HG02970 (cell line): ENCODE measurements around the gene SMG1.
"Not testable (repeated sequence)": the region's sequence is repeated elsewhere in the genome, so short reads cannot be mapped to it uniquely, and the experiment has no call there.

Source experiments
- ATAC-seq: cut with Tn5 transposase; IDR thresholded peaks from one replicate; pipeline ENCODE4 v1.9.1; 2021; ENCODE audit warnings: mild to moderate bottlenecking, moderate library complexity, moderate number of reproducible peaks; ENCODE audit not compliant: unreplicated experiment, low FRiP score

SMG1 gene

DNA sequence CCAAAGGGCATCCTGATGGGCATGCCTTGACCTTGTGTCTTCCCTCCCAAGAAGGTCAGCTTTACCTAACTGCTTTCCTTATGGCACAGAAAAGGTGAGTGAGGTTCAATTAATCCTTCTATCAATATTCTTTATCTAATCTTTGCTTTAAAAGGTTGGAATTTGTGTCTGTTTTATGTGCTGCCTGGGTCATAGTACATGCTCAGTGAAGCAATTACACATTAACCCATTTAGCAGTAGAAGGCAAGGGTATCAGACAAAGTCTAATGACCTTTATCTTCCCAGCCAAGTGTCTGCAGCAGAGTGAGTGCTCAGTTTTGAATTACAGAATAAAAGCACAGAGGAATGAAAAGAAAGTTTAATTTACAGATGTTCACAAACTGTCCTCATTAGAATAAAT, 63.3 kb downstream of the SMG1 start:
- not testable (repeated sequence) for ATAC-seq

DNA sequence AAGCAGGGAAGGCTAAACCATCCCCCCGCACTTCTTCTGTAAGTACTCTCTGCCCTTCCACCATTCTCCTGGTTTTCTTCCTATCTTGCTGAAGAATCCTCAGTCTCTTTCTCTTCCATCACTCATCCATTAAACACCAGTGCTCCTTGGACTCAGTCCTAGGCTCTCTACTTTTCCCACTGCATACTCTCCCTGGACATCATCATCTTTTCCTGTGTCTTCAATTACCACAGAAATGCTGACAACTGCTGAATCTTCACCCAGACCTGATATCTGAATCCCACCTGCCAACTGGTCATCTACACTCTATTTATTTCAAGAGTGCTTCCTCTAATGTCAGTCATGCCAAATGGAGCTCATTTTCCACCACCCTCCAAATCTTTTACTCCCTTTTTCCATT, 71.0 kb downstream of the SMG1 start:
- ATAC-seq, result no peak

DNA sequence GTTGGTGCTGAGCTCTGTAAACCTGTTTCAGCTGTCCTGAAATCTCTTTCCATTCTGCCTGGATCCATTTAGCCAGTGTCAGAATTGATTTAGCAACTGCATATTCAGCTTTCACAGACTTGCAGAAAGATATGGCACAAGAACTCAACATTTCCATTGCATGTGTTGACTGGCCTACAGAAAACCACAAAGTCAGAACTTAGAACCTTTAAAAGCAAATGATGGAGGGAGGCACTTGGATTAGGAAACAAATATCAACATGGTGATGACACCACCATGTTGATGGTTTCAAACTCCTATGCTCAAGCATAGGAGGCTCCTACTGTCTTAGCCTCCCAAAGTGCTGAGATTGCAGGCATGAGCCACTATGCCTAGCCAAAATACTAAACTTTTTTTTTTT, 72.5 kb downstream of the SMG1 start:
- ATAC-seq, result no peak

DNA sequence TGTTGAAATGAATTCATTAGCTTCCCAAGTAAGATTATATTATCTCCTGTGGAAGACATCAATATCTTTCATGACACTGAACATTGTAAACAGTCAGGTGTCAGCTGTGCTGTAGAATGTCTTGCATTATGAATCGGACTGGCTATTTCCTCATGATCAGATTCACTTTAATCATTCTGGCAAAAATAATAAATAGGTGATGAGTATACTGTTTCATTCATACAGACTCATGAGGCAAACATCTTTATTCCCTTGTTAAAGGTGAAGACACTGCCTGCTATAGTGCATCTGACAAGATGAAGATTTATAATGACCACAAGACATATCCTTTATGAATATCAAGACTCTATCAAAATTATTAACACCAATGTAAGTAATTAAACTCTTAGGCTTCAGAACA, 73.6 kb downstream of the SMG1 start:
- no peak for ATAC-seq

DNA sequence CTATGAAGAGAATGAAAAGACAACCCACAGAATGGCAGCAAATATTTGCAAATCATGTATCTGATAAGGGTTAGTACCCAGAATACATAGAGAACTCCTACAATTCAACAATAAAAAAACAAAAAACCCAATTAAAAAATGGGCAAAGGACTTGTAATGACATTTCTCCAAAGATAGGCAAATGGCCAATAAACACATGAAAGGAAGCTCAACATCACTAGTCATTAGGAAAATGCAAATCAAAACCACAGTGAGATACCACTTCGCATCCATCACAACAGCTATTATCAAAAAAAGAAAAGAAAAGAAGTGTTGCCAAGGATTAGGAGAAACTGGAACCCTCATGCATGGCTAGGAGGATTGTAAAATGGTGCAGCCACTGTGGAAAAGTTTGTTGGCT, 79.8 kb downstream of the SMG1 start:
- no peak for ATAC-seq

DNA sequence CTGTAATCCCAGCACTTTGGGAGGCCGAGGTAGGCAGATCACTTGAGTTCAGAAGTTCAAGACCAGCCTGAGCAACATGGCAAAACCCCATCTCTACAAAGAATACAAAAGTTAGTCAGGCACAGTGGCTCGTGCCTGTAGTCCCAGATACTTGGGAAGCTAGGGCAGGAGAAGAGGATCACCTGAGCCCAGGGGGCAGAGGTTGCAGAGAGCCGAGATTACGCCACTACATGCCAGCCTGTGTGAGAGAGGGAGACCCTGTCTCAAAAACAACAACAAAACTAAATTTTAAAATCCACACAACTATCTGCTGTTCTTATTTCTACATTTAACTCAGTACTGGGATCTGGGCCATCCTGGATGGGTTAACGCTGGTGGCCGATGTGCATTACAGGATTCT, 83.6 kb downstream of the SMG1 start:
- ATAC-seq, result no peak

DNA sequence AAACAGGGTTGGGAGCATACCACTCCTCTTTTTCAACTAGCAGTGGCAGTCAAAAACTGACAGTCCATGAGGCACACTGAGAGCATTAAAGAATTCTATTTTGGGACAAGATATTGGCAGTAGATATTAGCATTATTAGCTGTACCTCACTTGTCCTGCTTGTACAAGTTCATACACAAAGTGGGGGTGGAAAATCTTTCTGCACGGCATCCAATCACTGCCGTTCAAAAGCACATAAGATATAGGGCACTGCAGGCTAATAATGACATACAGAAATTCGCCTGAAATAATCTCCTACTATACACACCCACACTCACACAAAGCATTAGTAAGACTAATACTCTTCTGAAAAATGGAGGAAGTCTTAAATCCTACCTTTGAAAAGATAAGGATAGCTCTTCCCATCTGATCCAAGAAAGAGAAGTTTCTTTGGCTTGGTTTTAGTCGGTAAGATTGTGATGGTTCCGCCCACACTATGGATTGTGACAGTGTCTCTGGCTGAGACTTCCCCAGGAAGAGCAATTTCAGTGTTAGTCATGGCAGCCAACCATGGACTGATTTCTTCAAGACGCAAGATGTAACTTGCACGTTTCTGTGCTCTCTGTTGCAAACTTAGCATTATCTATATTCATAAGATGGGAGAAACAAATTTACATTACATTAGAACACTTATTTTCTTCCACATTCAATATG, 84.2 kb downstream of the SMG1 start:
- no peak for ATAC-seq

DNA sequence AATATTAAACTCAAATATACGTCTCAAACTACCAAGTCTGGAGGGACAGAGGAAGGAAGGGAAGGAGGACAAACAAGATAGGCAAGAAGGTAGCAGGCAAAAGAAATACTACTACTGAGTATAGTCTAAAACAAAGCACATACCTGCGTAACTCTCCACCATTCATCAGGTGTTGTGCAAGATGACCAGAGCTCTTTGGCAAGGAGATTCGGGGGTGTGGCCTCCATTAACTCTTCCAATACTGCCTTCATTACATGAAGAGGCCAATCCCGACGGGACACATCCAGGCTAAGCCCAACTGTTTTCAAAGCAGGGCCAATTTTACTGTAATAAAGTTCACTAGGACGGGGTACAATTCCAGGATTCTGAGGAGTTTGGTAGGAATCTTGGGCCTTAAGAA, 86.7 kb downstream of the SMG1 start:
- no peak for ATAC-seq

DNA sequence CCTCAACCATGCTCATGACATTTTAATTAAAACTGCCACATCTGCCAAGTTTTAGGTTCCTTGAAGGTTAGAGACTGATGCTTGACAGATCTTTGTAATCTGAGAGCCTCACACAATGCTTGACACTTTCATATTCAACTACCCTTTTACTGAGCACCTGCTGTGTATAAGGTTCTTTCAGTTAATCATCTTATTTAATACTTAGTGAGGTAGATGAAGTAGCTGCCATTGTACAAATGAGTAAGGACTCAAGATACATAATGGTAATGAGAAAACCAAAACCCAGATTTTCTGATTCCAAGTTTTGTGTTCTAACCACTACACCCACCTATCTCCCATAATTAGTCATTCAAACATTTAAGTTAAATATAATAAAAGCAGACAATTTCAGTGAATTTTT, 89.5 kb downstream of the SMG1 start:
- ATAC-seq, result no peak

DNA sequence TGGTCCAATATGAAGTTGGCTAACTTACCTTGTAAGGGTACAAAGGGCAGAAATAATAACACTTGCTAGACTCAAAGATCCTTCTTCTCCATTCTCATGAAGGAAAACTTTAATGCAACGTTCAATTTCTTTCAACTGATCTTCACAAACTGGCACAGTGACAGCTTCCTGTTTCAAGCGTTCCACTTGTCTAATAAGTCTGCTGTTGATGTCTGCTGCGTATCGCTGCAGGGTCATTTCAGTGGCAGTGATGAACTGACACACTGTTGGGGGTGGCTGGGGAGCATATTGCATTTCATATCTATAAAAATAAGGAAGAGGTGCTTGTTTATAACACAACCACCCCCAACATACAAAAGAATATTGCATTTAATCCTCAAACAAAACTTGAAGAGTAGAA, 91.3 kb downstream of the SMG1 start:
- ATAC-seq, result no peak

DNA sequence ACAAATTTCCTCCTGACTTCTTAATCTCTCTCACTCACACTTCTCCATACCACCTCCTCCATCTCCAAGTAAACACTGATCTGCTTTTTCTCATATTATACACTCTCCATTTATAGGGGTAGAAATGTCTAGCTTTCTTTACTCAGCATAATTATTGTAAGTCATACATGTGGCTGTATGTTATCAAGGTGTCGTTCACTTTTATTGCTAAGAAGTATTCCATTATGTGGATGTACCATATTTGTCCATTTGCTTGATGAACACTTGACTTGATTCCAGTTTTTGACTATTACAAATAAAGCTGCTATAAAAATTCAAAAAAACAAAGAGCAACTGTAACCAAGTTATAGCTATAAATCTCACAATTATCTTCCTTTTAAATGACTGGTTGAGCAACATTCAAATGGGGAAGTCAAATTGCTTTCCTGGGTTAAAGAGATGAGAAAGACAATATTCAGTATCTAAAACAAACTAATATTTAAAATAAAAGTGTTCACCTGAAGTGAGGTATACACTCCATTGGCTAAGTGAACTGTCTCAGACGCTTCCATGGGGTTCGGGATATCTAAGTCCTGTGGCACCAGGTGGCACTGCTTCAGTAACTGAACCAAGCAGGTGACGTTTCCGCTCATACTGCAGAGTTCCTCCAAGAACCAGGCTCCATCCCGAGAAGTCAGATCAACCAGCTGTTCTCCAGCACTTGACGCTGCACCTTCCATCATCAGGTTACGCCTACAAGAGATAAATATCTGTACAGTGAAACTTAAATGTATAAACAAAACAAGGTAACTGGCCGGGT, 92.3 kb downstream of the SMG1 start:
- ATAC-seq, result no peak

DNA sequence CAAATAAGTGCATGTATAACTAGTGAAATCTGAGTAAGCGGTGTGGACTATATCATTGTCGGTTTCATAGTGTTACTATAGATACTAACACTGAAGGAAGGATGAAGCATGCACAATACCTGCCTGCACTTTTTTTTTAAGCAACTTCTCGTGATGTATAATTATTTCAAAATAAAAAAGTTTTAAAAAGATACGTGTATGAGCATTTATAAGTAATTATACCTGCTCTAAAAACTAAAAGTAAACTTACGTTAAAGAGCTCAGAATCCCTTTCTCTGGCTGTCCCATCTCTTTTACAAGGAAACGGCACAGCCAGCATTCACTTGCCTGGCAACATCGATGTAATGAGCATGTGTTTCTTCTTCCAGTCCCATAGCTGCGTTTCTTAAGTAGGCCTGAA, 93.6 kb downstream of the SMG1 start:
- no peak for ATAC-seq

DNA sequence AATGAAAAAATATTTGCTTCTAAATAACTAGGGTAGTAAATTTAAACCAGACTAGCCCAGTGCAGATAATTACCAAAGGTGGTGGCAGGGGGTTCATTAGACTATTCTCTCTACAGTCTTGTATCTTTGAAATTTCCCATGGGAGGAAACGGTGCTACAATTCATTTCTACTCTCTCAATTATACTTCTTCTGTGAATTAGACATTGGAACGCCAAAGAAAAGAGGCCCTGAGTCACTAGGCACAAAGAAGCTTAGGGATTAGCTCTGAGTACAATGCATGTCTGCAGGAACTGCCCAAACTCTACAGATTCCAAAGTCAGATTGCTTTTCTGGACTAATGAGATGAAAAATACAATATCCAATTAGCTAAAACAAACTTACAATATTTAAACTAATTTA, 94.2 kb downstream of the SMG1 start:
- no peak for ATAC-seq

DNA sequence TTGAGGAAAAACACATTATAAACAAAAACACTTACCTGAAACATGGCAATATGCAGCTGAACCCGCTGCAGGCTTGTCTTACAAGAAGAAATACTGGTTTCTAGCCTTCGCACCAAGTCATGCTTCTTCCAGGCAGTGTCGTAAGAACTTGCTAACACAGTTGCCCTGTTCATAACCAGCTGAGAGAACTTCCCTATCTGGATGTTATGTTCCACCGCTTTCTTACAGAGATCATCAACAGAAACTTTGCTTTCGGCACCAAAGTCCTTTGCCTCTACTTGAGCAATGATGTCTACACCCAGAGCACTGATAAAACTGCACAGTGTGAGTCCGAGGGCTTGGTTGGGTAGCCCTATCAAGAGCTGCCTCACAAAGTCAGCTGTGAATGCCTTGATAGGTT, 97.0 kb downstream of the SMG1 start:
- no peak for ATAC-seq

DNA sequence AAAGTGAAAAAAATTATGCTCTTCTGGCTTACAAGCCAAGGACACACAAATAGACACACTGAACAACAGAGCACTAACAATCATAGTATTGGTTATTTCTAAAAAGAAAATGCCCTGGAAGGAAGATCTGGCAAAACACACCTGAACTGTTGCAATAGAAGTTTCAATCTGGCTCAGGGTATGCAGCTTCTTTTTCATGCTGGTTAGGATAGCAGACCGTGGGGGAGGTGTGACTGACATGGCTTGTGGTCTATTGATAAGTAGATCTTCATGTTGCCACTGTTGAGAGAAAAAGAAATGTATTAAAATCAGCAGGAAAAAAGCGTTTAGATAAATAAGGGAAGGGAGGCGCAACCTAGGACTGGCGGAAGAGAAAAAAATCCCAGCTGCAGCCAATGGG, 98.3 kb downstream of the SMG1 start:
- no peak for ATAC-seq

DNA sequence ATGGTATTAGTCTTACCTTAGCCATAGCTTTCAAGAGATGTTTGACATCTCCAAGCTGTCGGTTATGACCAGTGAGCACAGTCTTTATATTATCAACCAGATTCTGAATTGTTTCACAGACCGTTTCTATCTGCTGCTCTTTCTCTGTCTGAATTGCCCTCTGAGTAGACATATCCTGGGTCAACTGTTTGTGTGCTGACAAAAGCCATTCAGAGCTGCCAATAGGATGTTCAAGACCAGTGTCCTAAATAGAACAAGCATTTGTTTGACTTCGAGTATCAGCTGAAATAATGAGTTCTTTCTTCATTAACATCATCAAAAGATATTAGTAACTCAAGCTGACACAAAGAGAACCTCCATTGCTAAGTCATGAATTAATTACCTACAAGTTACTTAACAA, 109.9 kb downstream of the SMG1 start:
- no peak for ATAC-seq

DNA sequence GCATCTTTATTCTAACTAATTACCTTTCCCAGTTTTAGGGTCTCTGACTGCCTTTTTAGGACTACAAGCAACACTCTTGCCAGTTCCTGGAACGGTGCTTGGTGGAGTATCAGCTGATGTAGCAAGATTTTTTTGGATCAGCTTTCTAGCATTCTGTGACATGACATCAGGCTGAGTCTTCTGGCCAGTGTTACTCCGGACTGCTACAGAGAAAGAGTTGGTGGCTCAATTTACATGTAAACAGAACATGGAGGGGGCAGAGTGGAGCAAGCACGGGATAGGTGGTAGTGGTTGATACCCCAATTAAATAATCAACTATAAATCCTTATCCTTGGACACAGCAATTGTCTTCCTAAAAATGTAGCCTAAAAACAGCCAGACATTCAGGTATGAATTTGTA, 114.3 kb downstream of the SMG1 start:
- no peak for ATAC-seq

DNA sequence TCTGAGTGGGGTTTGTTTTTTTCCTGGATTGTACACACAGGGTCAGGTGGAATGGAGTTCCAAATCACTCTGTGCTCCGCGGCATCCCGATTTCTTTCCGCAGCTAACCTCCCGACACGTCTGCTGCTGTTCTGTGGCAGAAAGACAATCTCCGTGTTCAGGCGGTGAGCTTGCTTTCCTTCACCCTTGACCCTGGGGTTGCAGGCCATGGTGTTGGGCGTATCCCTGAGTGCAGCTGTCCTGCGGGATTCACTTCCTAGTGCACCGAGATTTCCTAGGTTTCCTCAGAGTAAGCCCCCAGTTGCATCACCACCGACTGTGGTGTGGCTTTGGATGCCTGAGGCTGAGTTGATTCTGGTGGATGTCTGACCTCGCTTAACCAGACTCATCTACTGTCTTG, 117.0 kb downstream of the SMG1 start:
- no peak for ATAC-seq

DNA sequence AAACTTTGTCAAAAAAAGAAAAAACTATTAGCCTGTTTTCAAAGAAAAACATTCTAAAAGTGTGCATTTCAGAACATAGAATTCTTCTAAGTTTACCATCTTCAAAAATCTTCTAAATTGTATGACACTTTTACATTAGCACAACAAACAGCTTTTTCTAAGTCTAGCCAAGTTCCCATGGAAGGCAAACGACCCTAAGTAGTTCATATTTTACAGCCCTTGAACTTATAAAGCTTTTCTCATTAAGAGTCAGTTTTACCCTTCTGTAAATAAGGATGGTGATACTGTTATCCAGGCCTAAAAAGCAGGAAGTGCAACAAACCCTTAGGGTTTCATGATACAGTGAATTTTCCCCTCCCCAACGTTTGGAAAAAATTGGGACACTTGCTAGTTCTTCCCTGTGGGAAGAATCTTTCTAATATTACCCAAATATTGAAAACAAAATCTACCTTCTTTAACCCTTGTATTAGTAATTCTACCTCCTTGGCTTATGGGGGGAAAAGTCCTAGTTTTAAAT, 120.9 kb downstream of the SMG1 start:
- ATAC-seq, result no peak

DNA sequence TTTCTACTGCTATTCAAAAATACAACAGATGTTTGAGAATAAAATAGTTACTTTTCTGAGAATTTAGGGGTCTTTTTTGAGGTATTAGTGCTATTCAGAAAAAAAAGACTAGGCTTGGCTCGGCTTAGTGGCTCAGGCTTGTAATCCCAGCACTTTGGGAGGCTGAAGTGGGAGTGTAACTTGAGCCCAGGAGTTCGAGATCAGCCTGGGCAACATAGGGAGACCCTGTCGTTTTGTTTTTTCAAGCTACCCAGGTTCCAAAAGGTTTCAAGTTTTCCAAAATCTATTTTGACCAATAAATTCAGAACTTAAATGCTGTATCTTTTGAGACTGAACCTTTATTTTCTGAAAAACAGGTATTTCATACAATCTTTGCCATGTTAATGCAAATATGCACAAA, 121.7 kb downstream of the SMG1 start:
- no peak for ATAC-seq

DNA sequence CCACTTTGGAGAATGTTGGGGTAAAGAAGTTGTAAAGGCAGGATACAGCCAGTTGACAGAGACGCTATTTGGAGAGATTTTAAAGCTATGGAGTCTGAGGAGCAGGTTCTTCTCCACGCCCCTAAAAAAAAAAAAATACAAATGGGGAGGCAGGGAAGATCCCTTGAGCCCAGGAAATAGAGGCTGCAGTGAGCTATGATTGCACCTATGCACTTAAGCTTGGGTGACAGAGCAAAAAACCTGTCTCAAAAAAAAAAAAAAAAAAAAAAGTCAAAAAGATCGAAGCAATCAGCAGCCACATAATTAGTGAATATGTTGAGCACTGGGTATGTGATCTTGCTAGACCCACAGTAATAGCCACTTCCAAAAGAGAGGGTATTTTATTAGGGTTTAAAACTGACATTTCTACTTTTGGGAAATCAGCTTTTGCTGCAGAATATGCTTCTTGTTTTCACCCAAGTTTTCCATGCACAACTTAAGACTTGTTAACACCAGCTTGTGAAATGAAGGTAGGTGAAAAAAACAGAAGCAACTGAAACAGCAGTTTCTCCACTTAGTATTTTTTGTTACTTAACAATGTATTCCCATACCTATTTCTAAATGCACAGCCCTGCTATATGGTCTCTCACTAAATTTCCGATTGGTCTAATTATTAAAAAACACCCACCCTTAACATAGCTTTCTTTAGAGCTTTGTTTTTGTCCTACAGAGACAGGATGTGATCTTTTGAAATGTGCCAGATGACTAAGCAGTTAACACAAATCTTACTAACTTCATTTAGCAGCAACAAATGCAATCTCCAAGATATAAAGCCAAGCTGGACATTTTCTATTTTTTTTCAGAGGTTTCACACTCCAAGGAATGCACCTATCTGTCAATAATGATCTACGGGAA, 122.4 kb downstream of the SMG1 start:
- ATAC-seq, result no peak
